HT1080 (cell line): Measurements from ENCODE around the gene S100A9. TPM values are rescaled to one million over a fixed set of nuclear protein-coding genes. Genes with fewer than 3 reads are reported as not detected.
"Not testable (repeated sequence)": the region's sequence is repeated elsewhere in the genome, so short reads cannot be mapped to it uniquely, and the experiment has no call there.

Experiments used
- DNase-seq: peaks from one replicate; pipeline ENCODE4 v3.0.0-alpha.2; 2015; ENCODE audit warnings: low read depth
- small RNA-seq: library from RNA; depleted of rRNA; stranded (forward); fragments of <200 nt; gene quantifications from one replicate; pipeline ENCODE3, GENCODE V24; 2014
- total RNA-seq: library from RNA; depleted of rRNA; stranded (reverse); fragments of >200 nt; shearing (Covaris generic); gene quantifications from 2 replicates; pipeline ENCODE4 v1.2.3, GENCODE V29; 2014; rRNA removed

The S100A9 gene
- total RNA-seq, 1 experiment from 2014 or later = not detected

- DNase-seq = not testable (repeated sequence)
These were observed 48.4 kb downstream of the S100A9 start for GRCh38 chr1:153405825-153406599.

DNA sequence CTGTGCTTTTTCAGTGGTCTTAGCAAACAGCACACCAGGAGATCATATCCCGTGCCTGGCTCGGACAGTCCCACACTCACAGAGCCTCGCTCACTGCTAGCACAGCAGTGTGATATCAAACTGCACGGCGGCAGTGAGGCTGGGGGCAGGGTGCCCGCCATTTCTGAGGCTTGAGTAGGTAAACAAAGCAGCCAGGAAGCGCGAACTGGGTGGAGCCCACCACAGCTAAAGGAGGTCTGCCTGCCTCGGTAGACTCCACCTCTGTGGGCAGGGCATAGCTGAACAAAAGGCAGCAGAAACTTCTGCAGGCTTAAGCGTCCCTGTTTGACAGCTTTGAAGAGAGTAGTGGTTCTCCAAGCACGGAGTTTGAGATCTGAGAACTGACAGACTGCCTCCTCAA is 49.6 kb downstream of the S100A9 start:
- DNase-seq = not testable (repeated sequence)

Small RNA genes within 50 kb of the gene (small RNA-seq; reads per million reads assigned to genes)
- gene RNU6-160P (not detected), gene S100A15A (not detected)

Other genes with a start within 250 kb of the S100A9 start
- gene SPRR2F, start 244.3 kb upstream of the S100A9 start, total RNA-seq = not detected in 2 replicates
- gene SPRR2G, start 207.0 kb upstream of the S100A9 start, total RNA-seq = not detected in 2 replicates
- not detected in 2 replicates for gene LELP1, start 154.4 kb upstream of the S100A9 start, total RNA-seq
- 1.3 and 2.0 TPM in 2 replicates for gene PRR9, start 140.3 kb upstream of the S100A9 start, total RNA-seq
- not detected in 2 replicates for gene LORICRIN, start 98.2 kb upstream of the S100A9 start, total RNA-seq
- not detected in 2 replicates for gene PGLYRP3, start 44.9 kb upstream of the S100A9 start, total RNA-seq
- not detected in 2 replicates for gene PGLYRP4, start 9.0 kb upstream of the S100A9 start, total RNA-seq
- not detected in 2 replicates for gene S100A12, start 17.8 kb downstream of the S100A9 start, total RNA-seq
- not detected in 2 replicates for gene S100A8, start 33.2 kb downstream of the S100A9 start, total RNA-seq
- not detected in 2 replicates for gene S100A7A, start 58.7 kb downstream of the S100A9 start, total RNA-seq
- gene S100A7, start 102.8 kb downstream of the S100A9 start, total RNA-seq = not detected in 2 replicates
- 1,050 and 1,792 TPM in 2 replicates for gene S100A6, start 178.1 kb downstream of the S100A9 start, total RNA-seq
- 0.53 and 2.4 TPM in 2 replicates for gene S100A5, start 183.1 kb downstream of the S100A9 start, total RNA-seq
- gene S100A4, start 188.0 kb downstream of the S100A9 start, total RNA-seq = 25.4 and 29.0 TPM in 2 replicates
- 9.6 and 14.4 TPM in 2 replicates for gene S100A3, start 191.4 kb downstream of the S100A9 start, total RNA-seq
- 79.0 and 143 TPM in 2 replicates for gene S100A2, start 208.0 kb downstream of the S100A9 start, total RNA-seq